Colonic mucosa (tissue), 4 donors: ENCODE measurements around the gene PDLIM1. TPM values are rescaled to one million over a fixed set of nuclear protein-coding genes. Genes with fewer than 3 reads are reported as not detected.
"Not testable (repeated sequence)": the region's sequence is repeated elsewhere in the genome, so short reads cannot be mapped to it uniquely, and the experiment has no call there.

Experiments
- DNase-seq: peaks from one replicate; pipeline ENCODE4 v3.0.0-alpha.2; 2020
- H3K27ac ChIP-seq: fragments of 200-600 bp; one replicate; pipeline ENCODE4 v1.8.0; 2021
- H3K27me3 ChIP-seq: fragments of 200-600 bp; one replicate; pipeline ENCODE4 v1.8.0; 2021
- H3K36me3 ChIP-seq: fragments of 200-600 bp; one replicate; pipeline ENCODE4 v1.8.0; 2021
- H3K4me1 ChIP-seq: fragments of 200-600 bp; one replicate; pipeline ENCODE4 v1.8.0; 2021; ENCODE audit warnings: mild to moderate bottlenecking
- H3K4me3 ChIP-seq: fragments of 200-600 bp; one replicate; pipeline ENCODE4 v1.8.0; 2021
- H3K9ac ChIP-seq, 2 donors: one replicate each; pipeline ENCODE4 v1.7.0; 2013; ENCODE audit warnings: control low read depth in 2 of 2, low read depth in 2 of 2, low read length in 2 of 2
- H3K9me3 ChIP-seq: fragments of 200-600 bp; one replicate; pipeline ENCODE4 v1.8.0; 2021
- CTCF ChIP-seq: fragments of 200-600 bp; IDR thresholded peaks from one replicate; pipeline ENCODE4 v1.8.0; 2022; ENCODE audit warnings: antibody characterized with exemption, mild to moderate bottlenecking
- intact Hi-C: fragments of 100-400 bp; cut with DNase I; formaldehyde crosslinking; loops from one replicate; pipeline ENCODE4 v1.14.1; 2022
- total RNA-seq, 2 donors: library from RNA; stranded (reverse); fragmentation: NEBNext Ultra II Directional in 1 of 2; extraction: Animal tissue kit (Norgen Biotek cat#: 25700) in 1 of 2; gene quantifications; one replicate each; pipeline ENCODE4 v1.2.1, GENCODE V29; 2021
- donor health status: healthy.
- donor health status: DM: no; HTN: no; CAD: no.
- donor health status: DM: no; HTN: no; CAD: no.

Gene PDLIM1
- total RNA-seq, 2 donors from 2014 or later: 246 to 433 TPM

DNA sequence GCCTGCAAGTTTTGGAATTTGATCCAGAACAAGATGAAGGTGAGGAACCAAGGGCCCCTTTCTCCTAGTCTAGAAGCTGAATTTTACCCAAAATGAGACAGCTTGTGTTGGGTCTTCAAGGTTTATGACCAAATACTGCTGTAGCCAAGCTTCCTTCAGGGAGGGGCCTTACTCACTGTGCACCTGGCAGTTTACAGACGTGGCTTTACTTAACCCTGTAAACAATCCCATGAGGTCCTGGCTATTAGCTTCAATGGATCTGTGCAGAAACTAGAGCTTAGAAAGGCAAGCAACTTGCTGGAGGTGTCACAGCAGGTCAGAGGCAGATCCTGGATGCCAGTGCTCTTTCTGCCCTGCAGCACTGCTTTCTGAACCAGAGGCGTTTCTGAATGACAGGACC, 46.7 kb downstream of the PDLIM1 start:
- H3K27ac ChIP-seq: no peak overlapping the region
- no peak overlapping the region for H3K4me3 ChIP-seq
- no peak for DNase-seq
- H3K9me3 ChIP-seq: no peaks in the 10 kb centered on the region
- H3K4me1 ChIP-seq: no peaks in the 10 kb centered on the region
- intact Hi-C loops: loop anchor here (5.0 kb wide), 1 partner anchor 57 kb away; no protein-coding TSS in a partner anchor
- H3K9ac ChIP-seq: peak overlapping the region in 1 of 2 donors; percentile 4
- TF ChIP-seq CTCF: no peak
- H3K27me3 ChIP-seq: no peaks in the 10 kb centered on the region
- H3K36me3 ChIP-seq: peaks cover 8% of the 10 kb centered on the region

GRCh38 chr10:95243318-95243617, 47.5 kb downstream of the PDLIM1 start:
- no peaks in the 10 kb centered on the region for H3K9me3 ChIP-seq
- peaks cover 8% of the 10 kb centered on the region for H3K36me3 ChIP-seq
- DNase-seq: no peak
- intact Hi-C loops: loop anchor here (5.0 kb wide), 1 partner anchor 56 kb away; no protein-coding TSS in a partner anchor
- no peak for TF ChIP-seq CTCF
- no peaks in the 10 kb centered on the region for H3K4me1 ChIP-seq
- H3K4me3 ChIP-seq: no peak overlapping the region
- no peak overlapping the region for H3K9ac ChIP-seq
- H3K27ac ChIP-seq: no peak overlapping the region
- no peaks in the 10 kb centered on the region for H3K27me3 ChIP-seq

DNA sequence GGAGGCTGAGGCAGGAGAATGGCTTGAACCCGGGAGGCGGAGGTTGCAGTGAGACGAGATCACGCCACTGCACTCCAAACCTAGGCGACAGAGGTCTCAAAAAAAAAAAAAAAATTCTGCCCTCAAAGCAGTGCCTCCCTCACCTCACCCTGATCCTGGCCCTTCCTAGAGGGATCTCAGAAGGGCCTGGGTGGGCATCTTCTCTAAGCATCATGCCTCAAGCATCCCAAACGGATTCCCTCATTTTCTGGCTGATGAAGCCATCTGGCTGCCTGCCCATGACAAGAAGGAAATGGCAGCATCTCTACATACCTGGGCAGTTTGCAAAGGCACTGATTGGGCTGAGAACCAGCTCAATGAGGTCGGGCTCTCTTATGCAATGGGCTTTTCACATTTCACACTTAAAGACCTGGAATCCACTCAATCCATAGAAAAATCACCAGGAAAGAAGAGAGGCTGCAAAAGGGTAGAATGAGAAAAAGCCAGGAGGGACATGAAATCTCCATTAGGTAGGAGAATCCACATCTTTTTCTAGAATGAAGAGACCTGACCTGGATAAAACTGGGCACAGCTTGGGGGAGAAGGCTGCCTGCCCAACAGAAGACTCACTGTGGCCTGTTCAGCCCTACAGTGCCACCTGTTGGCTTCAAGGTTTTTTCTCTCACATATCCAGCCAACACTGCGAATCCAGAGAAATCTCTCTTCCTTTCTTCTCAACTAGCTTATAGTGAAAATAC, 48.1 kb downstream of the PDLIM1 start:
- Histone ChIP-seq H3K27me3 (no peaks in the 10 kb centered on the region), H3K4me1 (no peaks in the 10 kb centered on the region), H3K4me3 (no peak overlapping the region), H3K9ac (no peak overlapping the region), H3K36me3 (peaks cover 8% of the 10 kb centered on the region), H3K27ac (no peak overlapping the region), H3K9me3 (no peaks in the 10 kb centered on the region)
- intact Hi-C loops: loop anchor here (5.0 kb wide), 1 partner anchor 55 kb away; no protein-coding TSS in a partner anchor
- no peak for TF ChIP-seq CTCF
- no peak for DNase-seq

- Histone ChIP-seq H3K27me3 (no peaks in the 10 kb centered on the region), H3K9me3 (no peaks in the 10 kb centered on the region), H3K9ac (no peak overlapping the region), H3K4me1 (no peaks in the 10 kb centered on the region), H3K36me3 (peaks cover 10% of the 10 kb centered on the region), H3K27ac (no peak overlapping the region), H3K4me3 (no peak overlapping the region)
- no peak for TF ChIP-seq CTCF
- DNase-seq: no peak
- intact Hi-C loops: loop anchor here (5.0 kb wide), 1 partner anchor 54 kb away; no protein-coding TSS in a partner anchor
Measured at GRCh38 chr10:95241533-95241932, 49.3 kb downstream of the PDLIM1 start.

GRCh38 chr10:95240811-95241210, 50.0 kb downstream of the PDLIM1 start:
- H3K27ac ChIP-seq: no peak overlapping the region
- no peak overlapping the region for H3K4me3 ChIP-seq
- no peaks in the 10 kb centered on the region for H3K9me3 ChIP-seq
- no peak for TF ChIP-seq CTCF
- H3K27me3 ChIP-seq: no peaks in the 10 kb centered on the region
- no peak overlapping the region for H3K9ac ChIP-seq
- no peaks in the 10 kb centered on the region for H3K4me1 ChIP-seq
- no peak for DNase-seq
- peaks cover 11% of the 10 kb centered on the region for H3K36me3 ChIP-seq
- intact Hi-C loops: loop anchor here (5.0 kb wide), 1 partner anchor 54 kb away; no protein-coding TSS in a partner anchor

DNA sequence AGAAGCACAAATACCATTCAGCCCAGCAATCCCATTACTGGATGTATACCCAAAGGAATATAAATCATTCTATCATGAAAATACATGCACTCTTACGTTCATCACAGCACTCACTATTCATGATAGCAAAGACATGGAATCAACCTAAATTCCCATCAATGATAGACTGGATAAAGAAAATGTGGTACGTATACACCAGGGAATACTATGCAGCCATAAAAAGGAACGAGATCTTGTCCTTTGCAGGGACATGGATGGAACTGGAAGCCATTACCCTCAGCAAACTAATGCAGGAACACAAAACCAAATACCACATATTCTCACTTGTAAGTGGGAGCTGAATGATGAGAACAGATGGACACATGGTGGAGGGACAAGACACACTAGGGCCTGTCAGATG, 50.7 kb downstream of the PDLIM1 start:
- DNase-seq, H3K9me3 ChIP-seq, H3K9ac ChIP-seq, H3K4me1 ChIP-seq, H3K27me3 ChIP-seq, H3K27ac ChIP-seq, H3K4me3 ChIP-seq: not testable (repeated sequence)
- peaks cover 11% of the 10 kb centered on the region for H3K36me3 ChIP-seq
- intact Hi-C loops: loop anchor here (5.0 kb wide), 1 partner anchor 53 kb away; no protein-coding TSS in a partner anchor
